Measurements from ENCODE around the gene KLF12. TPM values are rescaled to one million over a fixed set of nuclear protein-coding genes. Genes with fewer than 3 reads are reported as not detected.
A peak's percentile ranks its signal among the peaks of the same experiment; 100 is the strongest.

Gene KLF12
- total RNA-seq, 1 experiment from 2014 or later = 7.8 TPM

DNA sequence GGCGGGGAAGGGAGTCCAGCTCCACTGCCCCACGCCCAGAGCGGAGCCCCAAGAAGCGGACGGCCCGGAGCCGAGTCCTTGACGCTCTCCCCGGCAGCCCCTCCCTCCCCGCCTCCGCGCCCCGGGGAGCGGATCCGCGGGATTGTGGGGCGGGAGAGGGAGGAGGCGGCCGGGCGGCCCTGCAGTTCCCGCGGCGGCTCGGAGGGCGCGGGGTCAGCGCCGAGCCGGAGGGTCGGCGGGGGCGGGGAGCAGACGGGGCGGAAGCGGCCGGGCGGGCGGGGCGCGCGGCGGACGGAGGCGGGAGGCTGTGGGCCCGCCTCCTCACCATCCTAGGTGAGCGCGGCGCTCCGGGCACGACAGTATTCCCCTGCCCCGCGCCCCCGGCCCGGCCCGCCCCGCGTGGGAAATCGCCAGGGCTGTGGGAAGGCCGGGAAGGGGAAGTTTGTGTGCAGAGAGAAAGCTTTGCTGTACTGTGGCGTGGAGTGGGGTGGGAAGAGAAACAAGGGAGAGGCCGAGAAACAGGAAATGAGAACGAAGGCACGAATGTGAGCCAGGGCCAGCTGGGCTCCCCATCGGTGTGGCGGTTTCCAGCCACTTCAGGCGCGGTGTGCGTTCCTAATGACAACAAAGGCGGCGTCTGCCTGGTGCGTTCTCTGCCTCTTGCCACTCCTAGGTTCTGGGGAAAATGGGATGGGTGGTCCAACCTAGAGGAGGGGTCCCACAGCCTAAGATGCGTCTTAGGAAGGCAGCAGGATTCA, 1.3 kb upstream of the KLF12 start:
- Histone ChIP-seq H3K4me3 (replicated peaks in 1 of 2; ENCODE audit: low read depth in 1 of 2, low read length in 2 of 2) (peak overlapping the region; percentile 58 to 68), H4K20me1 (ENCODE audit: insufficient read depth) (no peaks in the 10 kb centered on the region), H3K27ac (ENCODE audit: low read depth, low read length) (peak overlapping the region; percentile 83), H3K4me1 (ENCODE audit: control insufficient read depth in 1 of 2, insufficient read depth in 2 of 2, low read length in 2 of 2) (peaks cover 5 to 18% of the 10 kb centered on the region in 2 experiments; a peak in 3 of 4 replicates), H3K9ac (ENCODE audit: low read length) (peak overlapping the region; percentile 64), H3K27me3 (ENCODE audit: insufficient read depth, low read length) (no peaks in the 10 kb centered on the region), H3K9me3 (ENCODE audit: control insufficient read depth in 1 of 2, insufficient read depth in 1 of 2, low read depth in 1 of 2, low read length in 2 of 2) (no peaks in the 10 kb centered on the region), H3K36me3 (ENCODE audit: control insufficient read depth in 1 of 2, insufficient read depth in 2 of 2, low read length in 2 of 2) (no peaks in the 10 kb centered on the region), H3K4me2 (ENCODE audit: low read length) (peak overlapping the region; percentile 96), H3K79me2 (ENCODE audit: insufficient read depth, low read length) (no peaks in the 10 kb centered on the region), H3K9me2 (ENCODE audit: insufficient read depth) (no peaks in the 10 kb centered on the region), H2AFZ (ENCODE audit: low read depth, low read length, poor library complexity, severe bottlenecking) (peak overlapping the region; percentile 44)
- CTCF ChIA-PET = interaction anchor here (1.1 kb wide), 1 partner anchor 151 kb away, joined by 3 read pairs; no protein-coding TSS in a partner anchor
- DNase-seq (ENCODE audit: low read depth, low spot score) = no peak
- TF ChIP-seq CEBPB (IDR thresholded peaks at IDR 0.05; ENCODE audit: low read depth) (no peak), POLR2A (IDR thresholded peaks at IDR 0.05; ENCODE audit: borderline replicate concordance, extremely low read depth, insufficient read depth, insufficient read length) (peak; percentile 51), POLR2AphosphoS5 (IDR thresholded peaks at IDR 0.05; ENCODE audit: low read depth, low read length) (peak; percentile 48), EGR1 (IDR thresholded peaks at IDR 0.05; ENCODE audit: low read depth) (peak; percentile 60)
- RAD21 ChIA-PET (ENCODE audit: low non-redundant PET in 1 of 2, low total read pairs in 2 of 2, uncharacterized antibody in 2 of 2, unreplicated experiment in 2 of 2) = no interaction called here
- intact Hi-C loops (cut with micrococcal nuclease) = loop anchor here (10.0 kb wide), 1 partner anchor 281 kb away; no protein-coding TSS in a partner anchor
- no TSS peak for BruUV-seq (replicated peaks)
- POLR2A ChIA-PET = no interaction called here
- peak; percentile 68 for ATAC-seq

DNA sequence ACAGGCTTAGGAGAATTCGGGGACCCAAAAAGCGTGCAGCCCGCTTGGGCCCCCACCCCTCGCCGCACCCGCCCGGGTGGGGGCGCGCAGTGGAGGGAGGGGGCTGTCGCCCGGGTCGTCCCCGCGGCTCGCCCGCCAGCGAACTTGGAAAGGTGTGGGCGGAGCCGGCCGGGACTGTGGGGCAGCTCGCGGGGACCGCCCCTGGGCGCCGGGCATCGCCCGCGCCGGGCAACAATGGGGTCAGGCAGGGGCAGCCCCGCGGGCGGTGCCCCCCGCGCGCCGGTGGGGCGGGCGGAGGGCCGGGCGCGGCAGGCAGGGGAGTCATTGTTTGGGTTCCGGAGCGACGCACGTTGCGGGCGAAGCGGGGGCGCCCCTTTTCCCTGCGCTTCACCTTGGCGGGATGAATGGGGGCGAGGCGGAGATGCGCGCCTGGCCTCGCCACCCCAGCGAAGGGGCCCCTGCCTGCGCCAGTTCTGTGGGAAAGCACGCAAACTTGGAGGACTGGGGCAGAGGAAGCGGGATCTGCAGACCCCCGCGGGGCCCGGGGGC, 647 bp upstream of the KLF12 start:
- intact Hi-C loops (cut with micrococcal nuclease) = loop anchor here (5.0 to 10.0 kb wide), 2 partner anchors 280 to 1408 kb away; partner anchors contain the start of genes BORA and MZT1
- Histone ChIP-seq H3K4me2 (ENCODE audit: low read length) (peak overlapping the region; percentile 96), H2AFZ (ENCODE audit: low read depth, low read length, poor library complexity, severe bottlenecking) (peak overlapping the region; percentile 91), H3K4me3 (replicated peaks in 1 of 2; ENCODE audit: low read depth in 1 of 2, low read length in 2 of 2) (peak overlapping the region; percentile 56 to 68), H3K9me2 (ENCODE audit: insufficient read depth) (no peaks in the 10 kb centered on the region), H4K20me1 (ENCODE audit: insufficient read depth) (no peaks in the 10 kb centered on the region), H3K36me3 (ENCODE audit: control insufficient read depth in 1 of 2, insufficient read depth in 2 of 2, low read length in 2 of 2) (no peaks in the 10 kb centered on the region), H3K27me3 (ENCODE audit: insufficient read depth, low read length) (no peaks in the 10 kb centered on the region), H3K9me3 (ENCODE audit: control insufficient read depth in 1 of 2, insufficient read depth in 1 of 2, low read depth in 1 of 2, low read length in 2 of 2) (no peaks in the 10 kb centered on the region), H3K79me2 (ENCODE audit: insufficient read depth, low read length) (0 out of 2 replicates have a peak, but pooled peaks cover 2% of the 10 kb centered on the region), H3K27ac (ENCODE audit: low read depth, low read length) (peak overlapping the region; percentile 83), H3K4me1 (ENCODE audit: control insufficient read depth in 1 of 2, insufficient read depth in 2 of 2, low read length in 2 of 2) (peaks cover 10 to 25% of the 10 kb centered on the region in 2 experiments), H3K9ac (ENCODE audit: low read length) (peak overlapping the region; percentile 64)
- no peak for TF ChIP-seq SP1 (IDR thresholded peaks at IDR 0.05; ENCODE audit: low read depth)
- TF ChIP-seq EZH2 (IDR thresholded peaks at IDR 0.05) = no peak
- no peak for TF ChIP-seq POLR2A (IDR thresholded peaks at IDR 0.05; ENCODE audit: borderline replicate concordance, extremely low read depth, insufficient read depth, insufficient read length)
- TF ChIP-seq YY1 (IDR thresholded peaks at IDR 0.05; ENCODE audit: extremely low read depth, insufficient replicate concordance, low read depth, low read length) = no peak
- RAD21 ChIA-PET (ENCODE audit: low non-redundant PET in 1 of 2, low total read pairs in 2 of 2, uncharacterized antibody in 2 of 2, unreplicated experiment in 2 of 2) = no interaction called here
- ATAC-seq (peak; percentile 70), DNase-seq (ENCODE audit: low read depth, low spot score) (no peak)
- POLR2A ChIA-PET = no interaction called here
- CTCF ChIA-PET = interaction anchor here (1.1 kb wide), 1 partner anchor 152 kb away, joined by 3 read pairs; no protein-coding TSS in a partner anchor
- no TSS peak for BruUV-seq (replicated peaks)

All from HCT116 (cell line).